Stimulated activated CD4-positive, alpha-beta T cell treated with anti-CD3 and anti-CD28 coated beads, TNF-alpha, amount 100 ng/mL, for 48 hours (primary cell): ENCODE data around the gene DOCK1.

Source experiments
- DNase-seq, 3 donors: peaks; one replicate each; pipeline ENCODE4 v3.0.0-alpha.2; 2020; ENCODE audit warnings: low read depth in 3 of 3

Gene DOCK1

DNA sequence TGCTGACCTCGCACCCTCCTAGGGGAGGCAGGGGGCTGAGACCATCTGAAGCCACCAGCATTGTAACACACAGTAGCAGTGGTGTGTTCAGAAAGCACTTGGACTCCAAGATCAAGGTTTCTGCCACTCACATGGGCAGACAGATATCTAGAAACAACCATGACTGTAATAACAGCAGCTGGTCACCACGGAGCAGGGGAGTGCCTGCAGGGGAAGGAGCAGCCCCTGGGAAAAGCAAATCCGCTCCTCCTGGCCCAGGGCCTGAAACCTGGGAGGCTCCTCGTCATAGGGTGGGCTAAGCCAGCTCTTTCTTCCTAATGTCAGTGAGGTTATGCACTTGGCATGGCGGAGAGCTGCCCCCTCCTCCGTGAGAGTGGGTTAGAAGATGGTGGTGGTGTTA lies 409.6 kb downstream of the DOCK1 start:
- no peak for DNase-seq

DNA sequence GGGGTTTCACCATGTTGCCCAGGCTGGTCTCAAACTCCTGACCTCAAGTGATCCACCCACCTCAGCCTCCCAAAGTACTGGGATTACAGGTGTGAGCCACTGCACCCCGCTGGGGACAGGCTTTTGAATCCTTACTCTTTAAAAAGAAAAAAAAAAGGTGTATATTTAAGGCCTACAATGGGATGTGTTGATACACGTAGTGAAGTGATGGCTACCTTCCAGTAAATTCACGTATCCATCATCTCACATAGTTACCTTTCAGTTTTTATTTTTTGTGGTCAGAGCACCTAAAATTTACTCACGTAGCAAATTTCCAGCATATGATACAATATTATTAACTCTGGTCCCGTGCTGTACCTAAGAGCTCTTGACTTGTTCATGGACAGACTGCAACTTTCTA lies 410.7 kb downstream of the DOCK1 start:
- DNase-seq: no peak

DNA sequence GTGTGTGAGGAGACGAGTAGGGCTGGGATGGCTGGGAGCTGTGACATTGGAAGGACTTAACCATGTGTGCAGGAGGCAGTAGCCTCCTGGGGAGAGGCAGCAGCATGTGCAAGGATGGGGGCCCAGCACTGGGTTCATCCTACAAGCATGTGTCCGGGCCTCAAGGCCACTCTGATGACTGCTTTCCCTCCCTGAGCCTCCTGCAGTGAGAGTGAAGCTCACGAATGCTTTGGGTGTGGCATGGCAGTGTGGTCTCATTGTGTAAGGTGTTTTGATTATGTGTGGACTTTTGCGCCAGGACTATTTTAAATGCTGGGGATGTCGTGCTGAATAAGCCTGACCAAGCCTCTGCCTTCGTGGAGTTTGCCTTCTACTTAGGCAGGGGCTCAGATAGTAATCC lies 413.2 kb downstream of the DOCK1 start:
- no peak for DNase-seq

GRCh38 chr10:127319271-127319670 lies 414.0 kb downstream of the DOCK1 start:
- DNase-seq: no peak

- DNase-seq: no peak
Observed at GRCh38 chr10:127319691-127320090, 414.5 kb downstream of the DOCK1 start.

DNA sequence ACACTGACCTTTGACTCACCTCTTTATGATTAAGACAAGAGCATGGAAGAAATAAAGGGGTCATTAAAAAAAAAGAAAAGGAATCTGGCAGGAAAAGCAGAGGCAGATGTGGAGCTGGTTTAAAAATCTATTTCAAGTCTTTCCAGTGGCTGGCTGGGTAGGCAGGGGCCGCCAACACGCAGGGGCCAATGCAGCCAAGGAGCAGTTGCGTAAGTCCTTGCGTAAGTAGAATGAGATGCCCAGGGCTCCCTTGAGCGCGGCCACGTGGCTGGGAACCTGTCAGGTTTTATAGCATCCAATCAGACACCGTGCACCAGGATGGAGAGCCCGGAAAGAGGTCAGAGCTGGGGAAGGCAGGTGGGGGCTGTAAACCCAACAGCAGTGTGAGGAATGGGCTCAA lies 414.9 kb downstream of the DOCK1 start:
- DNase-seq: no peak

GRCh38 chr10:127322286-127322685 lies 417.1 kb downstream of the DOCK1 start:
- no peak for DNase-seq

- no peak for DNase-seq
Observed at GRCh38 chr10:127325506-127325905, 420.3 kb downstream of the DOCK1 start.

- DNase-seq: no peak
Observed at GRCh38 chr10:127326883-127327282, 421.7 kb downstream of the DOCK1 start.

- no peak for DNase-seq
Observed at GRCh38 chr10:127331696-127332095, 426.5 kb downstream of the DOCK1 start.

DNA sequence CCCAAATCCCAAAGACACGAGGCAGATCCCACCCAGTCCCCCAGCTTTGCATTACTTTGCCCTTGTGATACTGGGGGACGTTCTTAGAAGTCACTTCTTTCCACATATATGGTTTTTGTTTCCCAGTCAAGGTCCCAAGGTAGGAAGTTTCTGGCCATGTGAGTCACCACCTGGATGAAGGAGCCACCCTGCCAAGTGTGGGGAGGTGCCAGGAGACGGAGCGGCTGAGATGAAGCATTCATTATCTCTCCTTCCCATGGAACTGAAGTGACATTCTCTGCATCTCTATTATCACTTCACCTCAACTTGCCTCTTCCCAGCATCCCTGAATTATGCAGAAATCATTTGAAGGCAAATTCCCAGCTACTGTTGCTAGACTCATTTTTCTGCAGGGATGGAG lies 427.4 kb downstream of the DOCK1 start:
- DNase-seq: no peak

- DNase-seq: no peak
Observed at GRCh38 chr10:127337801-127338200, 432.6 kb downstream of the DOCK1 start.

DNA sequence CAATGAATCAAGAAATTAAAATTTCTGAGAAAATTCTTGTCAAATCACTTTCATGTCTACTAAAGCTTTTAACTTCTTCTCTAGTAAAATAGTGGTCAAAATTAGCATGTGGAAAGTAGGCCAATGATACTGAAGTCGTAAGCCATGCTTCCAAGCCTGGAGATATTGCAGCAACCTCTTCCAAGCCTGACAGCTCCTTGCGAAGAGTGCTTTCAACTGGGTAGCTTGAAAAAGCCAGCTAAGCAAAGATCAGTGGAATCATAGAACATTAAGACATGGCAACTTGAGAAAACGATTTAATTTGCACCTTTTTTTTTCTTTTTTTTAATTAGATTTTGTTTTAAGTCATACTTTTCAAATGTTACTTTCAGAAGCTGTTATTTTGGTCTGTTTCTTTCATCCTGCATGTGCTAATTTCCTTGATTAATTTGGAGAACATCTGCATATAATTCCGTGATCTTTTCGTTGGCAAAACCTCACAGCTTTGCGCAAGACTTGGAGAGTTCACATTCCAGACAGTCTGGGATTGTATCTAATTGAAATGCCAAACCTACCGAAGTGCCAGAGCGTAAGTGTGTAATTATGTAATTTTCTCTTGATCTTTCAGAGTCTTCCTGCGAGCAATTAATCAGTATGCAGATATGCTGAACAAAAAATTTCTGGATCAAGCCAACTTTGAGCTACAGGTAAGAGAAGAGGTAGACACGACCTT lies 433.3 kb downstream of the DOCK1 start:
- DNase-seq: no peak

- no peak for DNase-seq
Observed at GRCh38 chr10:127343821-127344220, 438.6 kb downstream of the DOCK1 start.

GRCh38 chr10:127344346-127344745 lies 439.1 kb downstream of the DOCK1 start:
- DNase-seq: no peak

GRCh38 chr10:127345231-127345965 lies 440.2 kb downstream of the DOCK1 start:
- DNase-seq: no peak

DNA sequence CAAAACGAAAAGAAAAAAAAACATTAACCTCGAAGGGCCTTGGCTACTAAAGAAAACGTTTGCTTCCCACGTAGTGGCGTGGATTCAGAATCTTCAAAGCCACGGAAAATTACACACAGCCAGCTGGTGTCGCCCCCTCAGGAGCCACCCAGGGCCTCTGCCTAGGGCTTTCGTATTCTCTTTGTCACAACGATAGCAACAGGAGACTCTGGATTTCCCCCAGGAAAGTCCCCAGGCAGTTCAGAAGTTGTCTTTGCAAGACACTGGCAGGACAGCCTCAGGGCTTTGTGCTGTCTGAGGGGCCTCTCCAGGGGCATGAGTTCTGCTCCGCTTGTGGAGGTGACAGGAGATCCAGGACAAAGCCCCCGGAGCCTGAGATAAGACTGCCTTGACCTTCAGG lies 441.4 kb downstream of the DOCK1 start:
- peak in 2 of 3 donors; percentile 2 to 11 for DNase-seq

- no peak for DNase-seq
Observed at GRCh38 chr10:127347202-127347959, 442.2 kb downstream of the DOCK1 start.

- no peak for DNase-seq
Observed at GRCh38 chr10:127349737-127350136, 444.5 kb downstream of the DOCK1 start.

GRCh38 chr10:127351542-127351941 lies 446.3 kb downstream of the DOCK1 start:
- no peak for DNase-seq

GRCh38 chr10:127353544-127353943 lies 448.3 kb downstream of the DOCK1 start:
- no peak for DNase-seq

- DNase-seq: no peak
Observed at GRCh38 chr10:127354255-127354654, 449.0 kb downstream of the DOCK1 start.

DNA sequence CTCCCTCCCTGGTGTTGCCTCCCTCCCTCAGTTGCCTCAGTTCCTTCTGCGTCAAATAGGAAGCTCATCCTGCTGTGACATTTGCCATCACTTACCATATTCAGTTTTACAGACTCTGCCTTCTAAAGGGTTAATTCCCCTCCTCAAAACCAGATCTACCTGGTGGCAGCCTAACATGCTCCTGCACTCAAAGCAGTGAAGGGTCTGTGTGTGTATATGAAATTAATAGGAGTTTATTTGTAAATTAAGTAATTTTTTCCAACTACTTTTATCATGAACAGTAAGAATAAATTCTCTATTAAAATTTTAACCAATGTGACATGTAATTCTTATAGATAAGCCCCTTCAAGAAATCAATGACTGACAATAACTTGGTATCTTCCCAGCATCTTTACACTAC lies 449.8 kb downstream of the DOCK1 start:
- no peak for DNase-seq
